ENCODE data around the gene CNMD.

GRCh38 chr13:52696566-52696965 is 43.1 kb downstream of the CNMD start:
- TF ChIP-seq CTCF (IDR thresholded peaks at IDR 0.05) (no peak), POLR2A (IDR thresholded peaks at IDR 0.05) (no peak)
